ENCODE measurements around the gene ZNF891. TPM values are rescaled to one million over a fixed set of nuclear protein-coding genes. Genes with fewer than 3 reads are reported as not detected.

ZNF891 gene
- total RNA-seq, 2 experiments from 2014 or later, result 3.2 to 5.0 TPM

DNA sequence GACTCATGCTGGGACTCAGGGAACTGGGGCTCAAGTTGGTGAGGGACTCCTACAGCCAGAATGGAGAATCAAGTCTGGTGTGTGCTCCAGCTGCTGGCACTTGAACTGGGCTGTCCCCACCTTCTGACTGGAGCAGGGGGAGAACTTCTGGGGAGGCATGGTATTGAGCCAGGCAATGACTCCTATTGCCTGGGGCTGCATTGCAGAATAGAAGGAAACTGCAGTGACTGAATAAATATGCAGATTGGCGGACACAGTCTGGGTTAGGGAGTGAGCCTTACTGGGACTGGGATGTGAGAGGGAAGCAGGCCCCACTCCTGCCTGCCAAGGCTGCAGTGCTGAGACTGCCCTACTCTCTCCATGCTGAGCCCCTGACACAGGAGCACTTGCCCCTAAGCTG is 42.4 kb upstream of the ZNF891 start:
- H3K79me2 ChIP-seq (ENCODE audit: insufficient read depth, low read depth, low read length), result no peaks in the 10 kb centered on the region
- DNase-seq (ENCODE audit: low spot score), result no peak
- no peaks in the 10 kb centered on the region for H4K20me1 ChIP-seq (ENCODE audit: insufficient read depth, low read length)
- no peak overlapping the region for H3K4me2 ChIP-seq (ENCODE audit: low read length)
- intact Hi-C loops (cut with micrococcal nuclease; ENCODE audit: unreplicated experiment), result no loop called here
- H3K9me2 ChIP-seq (ENCODE audit: insufficient read depth, low read length), result no peaks in the 10 kb centered on the region
- POLR2A ChIA-PET, result interaction anchor here (1.0 kb wide), 1 partner anchor 8 kb away, joined by 3 read pairs; the partner anchor contains the start of gene ZNF268
- no peak overlapping the region for H3K4me3 ChIP-seq (ENCODE audit: low read depth, low read length, poor library complexity, severe bottlenecking)
- CTCF ChIA-PET (ENCODE audit: unreplicated experiment), result no interaction called here
- H3K36me3 ChIP-seq (ENCODE audit: insufficient read depth, low read length), result no peaks in the 10 kb centered on the region
- no peak overlapping the region for H3K27ac ChIP-seq (ENCODE audit: low read depth, low read length, poor library complexity, severe bottlenecking)
- no peaks in the 10 kb centered on the region for H3K4me1 ChIP-seq (ENCODE audit: insufficient read depth, low read length, poor library complexity, severe bottlenecking)
- H3K9me3 ChIP-seq (ENCODE audit: low read length), result peaks cover 33% of the 10 kb centered on the region
- no TSS peak for BruUV-seq (replicated peaks)
- H2AFZ ChIP-seq (ENCODE audit: low read length), result no peak overlapping the region
- TF ChIP-seq EZH2phosphoT487 (IDR thresholded peaks at IDR 0.05; ENCODE audit: borderline replicate concordance, low read depth, low read length), result no peak
- TF ChIP-seq, protein P1, sequence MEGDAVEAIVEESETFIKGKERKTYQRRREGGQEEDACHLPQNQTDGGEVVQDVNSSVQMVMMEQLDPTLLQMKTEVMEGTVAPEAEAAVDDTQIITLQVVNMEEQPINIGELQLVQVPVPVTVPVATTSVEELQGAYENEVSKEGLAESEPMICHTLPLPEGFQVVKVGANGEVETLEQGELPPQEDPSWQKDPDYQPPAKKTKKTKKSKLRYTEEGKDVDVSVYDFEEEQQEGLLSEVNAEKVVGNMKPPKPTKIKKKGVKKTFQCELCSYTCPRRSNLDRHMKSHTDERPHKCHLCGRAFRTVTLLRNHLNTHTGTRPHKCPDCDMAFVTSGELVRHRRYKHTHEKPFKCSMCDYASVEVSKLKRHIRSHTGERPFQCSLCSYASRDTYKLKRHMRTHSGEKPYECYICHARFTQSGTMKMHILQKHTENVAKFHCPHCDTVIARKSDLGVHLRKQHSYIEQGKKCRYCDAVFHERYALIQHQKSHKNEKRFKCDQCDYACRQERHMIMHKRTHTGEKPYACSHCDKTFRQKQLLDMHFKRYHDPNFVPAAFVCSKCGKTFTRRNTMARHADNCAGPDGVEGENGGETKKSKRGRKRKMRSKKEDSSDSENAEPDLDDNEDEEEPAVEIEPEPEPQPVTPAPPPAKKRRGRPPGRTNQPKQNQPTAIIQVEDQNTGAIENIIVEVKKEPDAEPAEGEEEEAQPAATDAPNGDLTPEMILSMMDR (conservative IDR thresholded peaks at IDR 0.05; ENCODE audit: low read length), result no peak

DNA sequence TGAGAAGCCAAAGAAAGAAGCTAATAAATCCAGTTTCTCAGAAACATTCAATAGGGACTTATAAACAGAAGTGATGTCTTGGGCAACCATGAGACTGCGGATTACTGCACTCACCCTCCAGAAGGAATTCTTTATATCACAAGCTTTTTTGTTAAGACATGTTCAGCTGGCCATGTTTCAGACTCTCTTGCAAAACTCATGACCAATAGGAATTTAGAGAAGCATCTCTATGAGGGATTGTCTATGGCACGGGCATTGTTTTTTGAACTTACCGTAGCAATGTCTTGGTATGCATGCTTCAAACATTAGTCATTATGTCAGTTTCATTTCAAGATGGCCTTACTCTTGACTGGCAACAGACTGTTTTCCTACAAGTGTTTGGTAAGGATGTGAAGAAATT is 35.7 kb upstream of the ZNF891 start:
- ChIA-PET POLR2A (no interaction called here), CTCF (ENCODE audit: unreplicated experiment) (no interaction called here)
- Histone ChIP-seq H2AFZ (ENCODE audit: low read length) (no peak overlapping the region), H3K36me3 (ENCODE audit: insufficient read depth, low read length) (no peaks in the 10 kb centered on the region), H3K4me3 (ENCODE audit: low read depth, low read length, poor library complexity, severe bottlenecking) (no peak overlapping the region), H3K4me1 (ENCODE audit: insufficient read depth, low read length, poor library complexity, severe bottlenecking) (no peaks in the 10 kb centered on the region), H3K9me3 (ENCODE audit: low read length) (peaks cover 30% of the 10 kb centered on the region; the same call in 1 of the 2 replicates), H3K27ac (ENCODE audit: low read depth, low read length, poor library complexity, severe bottlenecking) (no peak overlapping the region), H3K79me2 (ENCODE audit: insufficient read depth, low read depth, low read length) (no peaks in the 10 kb centered on the region), H3K9me2 (ENCODE audit: insufficient read depth, low read length) (no peaks in the 10 kb centered on the region), H4K20me1 (ENCODE audit: insufficient read depth, low read length) (no peaks in the 10 kb centered on the region), H3K4me2 (ENCODE audit: low read length) (no peak overlapping the region)
- no TSS peak for BruUV-seq (replicated peaks)
- intact Hi-C loops (cut with micrococcal nuclease; ENCODE audit: unreplicated experiment), result no loop called here
- no peak for DNase-seq (ENCODE audit: low spot score)
- TF ChIP-seq, protein P1 (conservative IDR thresholded peaks at IDR 0.05; ENCODE audit: low read length), result no peak
- TF ChIP-seq EZH2phosphoT487 (IDR thresholded peaks at IDR 0.05; ENCODE audit: borderline replicate concordance, low read depth, low read length), result no peak

DNA sequence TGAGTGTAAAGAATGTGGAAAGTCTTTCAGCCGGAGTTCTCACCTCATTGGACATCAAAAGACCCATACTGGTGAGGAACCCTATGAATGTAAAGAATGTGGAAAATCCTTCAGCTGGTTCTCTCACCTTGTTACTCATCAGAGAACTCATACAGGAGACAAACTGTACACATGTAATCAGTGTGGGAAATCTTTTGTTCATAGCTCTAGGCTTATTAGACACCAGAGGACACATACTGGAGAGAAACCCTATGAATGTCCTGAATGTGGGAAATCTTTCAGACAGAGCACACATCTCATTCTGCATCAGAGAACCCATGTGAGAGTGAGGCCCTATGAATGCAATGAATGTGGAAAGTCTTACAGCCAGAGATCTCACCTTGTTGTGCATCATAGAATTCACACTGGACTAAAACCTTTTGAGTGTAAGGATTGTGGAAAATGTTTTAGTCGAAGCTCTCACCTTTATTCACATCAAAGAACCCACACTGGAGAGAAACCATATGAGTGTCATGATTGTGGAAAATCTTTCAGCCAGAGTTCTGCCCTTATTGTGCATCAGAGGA is 26.1 kb upstream of the ZNF891 start:
- no peaks in the 10 kb centered on the region for H3K9me2 ChIP-seq (ENCODE audit: insufficient read depth, low read length)
- TF ChIP-seq EZH2phosphoT487 (IDR thresholded peaks at IDR 0.05; ENCODE audit: borderline replicate concordance, low read depth, low read length), result no peak
- TF ChIP-seq, protein P1 (conservative IDR thresholded peaks at IDR 0.05; ENCODE audit: low read length), result no peak
- intact Hi-C loops (cut with micrococcal nuclease; ENCODE audit: unreplicated experiment), result no loop called here
- peaks cover 55% of the 10 kb centered on the region for H3K36me3 ChIP-seq (ENCODE audit: insufficient read depth, low read length)
- no peaks in the 10 kb centered on the region for H4K20me1 ChIP-seq (ENCODE audit: insufficient read depth, low read length)
- H3K27ac ChIP-seq (ENCODE audit: low read depth, low read length, poor library complexity, severe bottlenecking), result no peak overlapping the region
- H2AFZ ChIP-seq (ENCODE audit: low read length), result no peak overlapping the region
- no peak overlapping the region for H3K4me3 ChIP-seq (ENCODE audit: low read depth, low read length, poor library complexity, severe bottlenecking)
- peaks cover 53% of the 10 kb centered on the region for H3K9me3 ChIP-seq (ENCODE audit: low read length)
- no TSS peak for BruUV-seq (replicated peaks)
- POLR2A ChIA-PET, result no interaction called here
- CTCF ChIA-PET (ENCODE audit: unreplicated experiment), result no interaction called here
- no peak overlapping the region for H3K4me2 ChIP-seq (ENCODE audit: low read length)
- H3K79me2 ChIP-seq (ENCODE audit: insufficient read depth, low read depth, low read length), result no peaks in the 10 kb centered on the region
- H3K4me1 ChIP-seq (ENCODE audit: insufficient read depth, low read length, poor library complexity, severe bottlenecking), result no peaks in the 10 kb centered on the region
- DNase-seq (ENCODE audit: low spot score), result no peak

Measured in OCI-LY7 (cell line).